HG03521 (cell line): ENCODE measurements around the gene AMFR.
A peak's percentile ranks its signal among the peaks of the same experiment; 100 is the strongest.

Experiments
- ATAC-seq: cut with Tn5 transposase; IDR thresholded peaks from one replicate; pipeline ENCODE4 v1.9.1; 2021; ENCODE audit warnings: mild to moderate bottlenecking, moderate library complexity; ENCODE audit not compliant: unreplicated experiment

Gene AMFR

DNA sequence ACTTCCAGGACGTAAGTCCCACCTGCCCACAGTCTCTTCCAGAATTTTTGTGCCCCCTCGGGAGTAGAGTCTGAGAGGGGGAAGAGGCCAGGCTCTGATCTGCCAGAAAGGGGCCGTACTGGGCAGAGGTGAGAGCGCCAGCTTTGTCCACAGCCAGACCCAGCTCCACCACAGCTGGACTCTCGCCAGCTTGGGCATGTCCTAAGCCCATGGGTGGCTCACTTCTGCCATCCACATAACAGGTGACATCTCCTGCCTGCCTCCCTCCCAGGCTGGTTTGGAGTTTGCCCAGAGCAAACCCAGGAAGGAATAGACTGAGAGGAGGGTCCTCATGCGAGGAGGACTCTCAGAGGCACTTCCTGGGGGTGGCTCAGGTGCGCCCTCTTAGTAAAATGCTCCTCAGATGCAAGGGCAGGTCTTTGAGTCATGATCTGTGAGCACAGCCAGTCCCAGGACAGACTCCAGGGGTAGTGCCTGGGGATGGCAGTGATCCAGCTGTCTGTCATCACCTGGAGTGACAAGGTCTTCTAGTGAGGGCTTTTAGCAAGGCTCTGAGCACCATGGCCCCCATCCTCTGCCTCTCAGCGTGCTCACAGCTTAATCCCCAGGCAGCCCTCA is 89.2 kb downstream of the AMFR start:
- ATAC-seq, result no peak

DNA sequence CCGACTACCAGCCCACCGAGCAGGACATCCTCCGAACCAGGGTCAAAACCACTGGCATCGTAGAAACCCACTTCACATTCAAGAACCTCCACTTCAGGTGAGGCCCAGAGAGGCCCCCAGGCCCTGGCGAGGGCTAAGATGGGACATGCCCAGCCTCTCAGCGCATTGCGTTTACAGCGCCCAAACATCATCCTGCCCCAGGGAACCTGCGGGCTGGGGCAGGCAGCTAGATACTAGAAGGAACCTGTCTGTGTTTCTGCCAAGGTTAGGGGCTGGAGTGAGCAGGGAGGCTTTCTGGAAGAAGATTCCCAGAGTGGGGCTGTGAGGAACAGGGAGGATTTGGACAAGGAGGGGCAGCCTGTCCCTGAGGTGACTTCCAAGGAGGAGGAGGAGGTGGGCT is 90.6 kb downstream of the AMFR start:
- ATAC-seq, result no peak

DNA sequence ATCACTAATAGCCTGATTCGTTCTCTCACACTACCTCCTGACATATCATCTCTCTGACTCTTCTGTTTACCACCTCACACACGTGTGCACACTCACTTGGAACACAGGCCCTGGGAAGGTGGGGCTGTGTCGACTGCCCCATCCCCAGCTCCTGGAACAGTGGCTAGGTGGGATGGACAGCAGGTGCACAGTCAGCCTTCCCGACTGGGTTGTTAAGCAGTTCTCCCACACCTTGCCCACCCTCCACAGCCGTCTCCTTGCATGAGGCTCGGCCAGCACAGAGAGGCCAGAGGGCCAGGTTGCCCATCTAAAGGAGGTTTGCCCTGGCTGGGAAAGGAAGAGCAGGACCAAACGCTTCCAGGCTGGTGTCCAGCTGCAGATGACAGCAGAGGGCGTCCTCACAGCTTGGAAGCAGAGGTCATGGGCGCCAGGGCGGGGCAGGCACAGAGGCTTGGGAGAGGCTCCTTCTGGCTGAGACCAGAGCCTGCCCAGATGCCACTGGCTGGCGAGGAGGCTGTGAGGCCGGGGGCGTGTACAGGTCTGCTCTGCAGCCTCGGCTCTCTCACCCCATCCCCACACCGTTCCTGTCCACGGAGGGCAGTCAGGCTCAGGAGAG is 92.8 kb downstream of the AMFR start:
- no peak for ATAC-seq

- ATAC-seq, result no peak
These were observed 93.4 kb downstream of the AMFR start for GRCh38 chr16:56331915-56332314.

DNA sequence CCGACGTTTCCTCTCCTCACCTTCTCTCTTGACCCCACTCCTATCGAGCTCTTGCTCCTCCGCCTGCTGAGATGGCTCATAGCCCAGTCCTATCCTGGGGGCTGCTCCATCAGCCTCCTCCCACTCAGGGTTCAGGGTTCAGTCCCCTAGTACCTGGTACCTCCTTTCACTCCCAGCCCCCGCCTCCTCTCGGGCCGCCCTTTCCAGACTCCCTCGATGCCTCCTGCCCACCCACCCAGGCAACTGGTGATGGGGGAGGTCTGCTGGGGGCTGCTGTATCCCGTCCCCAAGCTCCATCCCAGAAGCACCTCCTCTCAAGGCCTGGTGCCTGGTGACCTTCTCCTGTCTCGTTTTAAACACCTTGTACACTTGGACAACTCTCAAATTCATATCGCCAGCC is 93.9 kb downstream of the AMFR start:
- ATAC-seq, result no peak

- no peak for ATAC-seq
These were observed 94.9 kb downstream of the AMFR start for GRCh38 chr16:56330476-56330875.

DNA sequence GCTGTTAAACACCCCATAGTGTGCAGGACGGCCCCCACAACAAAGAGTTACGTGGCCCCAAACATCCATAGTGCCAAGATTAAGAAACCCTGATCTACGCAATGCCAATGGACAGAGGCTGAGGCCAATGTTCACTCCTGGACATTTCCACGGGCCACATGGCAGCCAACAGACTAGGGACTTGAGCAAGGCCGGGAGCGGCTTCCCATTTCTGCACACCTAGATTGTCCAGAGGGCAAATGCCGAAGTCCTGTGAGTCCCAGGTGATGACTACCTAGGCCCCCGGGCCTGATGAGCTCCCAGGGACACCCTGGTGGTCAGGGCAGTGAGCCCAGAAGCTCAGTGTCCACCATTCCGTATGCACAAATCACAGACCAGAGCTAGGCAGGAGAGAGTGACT is 95.5 kb downstream of the AMFR start:
- ATAC-seq, result no peak

DNA sequence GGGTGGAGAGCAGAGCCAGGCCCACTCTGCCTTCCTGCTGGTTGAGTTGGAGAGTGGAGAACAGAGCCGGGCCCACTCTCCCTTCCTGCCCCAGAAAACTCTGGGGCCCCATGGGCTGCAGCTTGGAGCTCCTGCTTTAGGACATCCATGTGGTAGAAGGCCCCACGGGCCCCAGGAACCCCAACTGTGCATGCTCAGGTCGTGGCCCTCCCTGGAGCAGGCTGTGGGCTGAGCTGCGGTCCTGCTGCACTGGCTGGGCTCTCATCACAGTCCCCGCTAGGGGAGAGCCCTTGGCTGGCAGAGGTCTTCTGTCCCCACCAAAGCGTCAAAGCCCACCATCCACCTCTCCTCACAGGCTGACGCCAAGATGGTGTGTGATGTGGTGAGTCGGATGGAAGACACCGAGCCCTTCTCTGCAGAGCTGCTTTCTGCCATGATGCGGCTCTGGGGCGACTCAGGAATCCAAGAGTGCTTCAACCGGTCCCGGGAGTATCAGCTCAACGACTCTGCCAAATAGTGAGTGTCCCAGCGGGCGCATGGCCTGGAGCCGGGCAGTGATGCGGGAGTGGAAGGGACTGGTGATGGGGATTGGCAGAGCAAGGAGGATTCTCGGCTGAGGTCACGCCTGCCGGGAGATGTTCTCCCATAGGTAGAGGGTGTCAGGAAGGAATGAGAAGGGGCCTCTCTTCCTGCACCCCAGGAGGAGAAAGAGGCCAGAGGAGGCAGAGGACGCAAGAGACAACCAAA is 96.9 kb downstream of the AMFR start:
- no peak for ATAC-seq

DNA sequence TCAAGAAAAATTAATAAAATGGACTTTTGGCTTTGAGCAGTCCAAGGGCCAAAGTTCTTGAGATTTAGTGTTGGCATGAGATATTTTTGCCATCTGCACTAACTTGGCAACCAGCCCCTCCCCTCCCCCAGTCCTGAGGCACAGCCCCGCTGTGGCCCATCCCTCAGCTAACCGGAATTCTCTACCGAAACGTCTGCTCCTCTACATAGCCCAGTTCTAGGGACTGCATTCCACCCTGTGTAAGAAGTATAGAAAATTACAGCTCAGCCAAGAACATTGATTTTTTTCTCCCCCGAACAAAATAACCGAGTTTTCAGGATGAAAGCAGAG is 97.5 kb downstream of the AMFR start:
- no peak for ATAC-seq

GRCh38 chr16:56327071-56327928 is 98.0 kb downstream of the AMFR start:
- no peak for ATAC-seq

- ATAC-seq, result no peak
These were observed 99.4 kb downstream of the AMFR start for GRCh38 chr16:56325956-56326355.

DNA sequence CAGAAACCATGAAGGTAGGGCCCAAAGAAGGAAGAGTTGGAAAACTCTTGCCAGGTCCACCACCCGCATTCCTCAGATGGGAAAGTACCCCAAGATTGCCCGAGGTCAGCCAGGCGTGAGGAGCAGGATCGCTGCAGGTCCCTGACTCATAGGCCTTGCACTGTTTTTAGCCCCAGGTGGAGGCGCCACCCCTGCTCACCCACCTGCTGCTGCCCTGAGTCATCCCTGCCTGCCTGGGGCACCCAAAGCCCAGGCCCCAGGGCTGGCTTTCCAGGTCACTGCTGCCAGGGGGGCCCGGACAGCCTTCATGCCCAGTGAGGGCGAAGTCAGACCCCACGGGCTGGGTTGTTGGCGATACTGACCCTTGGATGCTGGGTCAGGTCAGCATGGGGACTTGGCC is 100.9 kb downstream of the AMFR start:
- ATAC-seq, result no peak

GRCh38 chr16:56321571-56321970 is 103.8 kb downstream of the AMFR start:
- no peak for ATAC-seq

DNA sequence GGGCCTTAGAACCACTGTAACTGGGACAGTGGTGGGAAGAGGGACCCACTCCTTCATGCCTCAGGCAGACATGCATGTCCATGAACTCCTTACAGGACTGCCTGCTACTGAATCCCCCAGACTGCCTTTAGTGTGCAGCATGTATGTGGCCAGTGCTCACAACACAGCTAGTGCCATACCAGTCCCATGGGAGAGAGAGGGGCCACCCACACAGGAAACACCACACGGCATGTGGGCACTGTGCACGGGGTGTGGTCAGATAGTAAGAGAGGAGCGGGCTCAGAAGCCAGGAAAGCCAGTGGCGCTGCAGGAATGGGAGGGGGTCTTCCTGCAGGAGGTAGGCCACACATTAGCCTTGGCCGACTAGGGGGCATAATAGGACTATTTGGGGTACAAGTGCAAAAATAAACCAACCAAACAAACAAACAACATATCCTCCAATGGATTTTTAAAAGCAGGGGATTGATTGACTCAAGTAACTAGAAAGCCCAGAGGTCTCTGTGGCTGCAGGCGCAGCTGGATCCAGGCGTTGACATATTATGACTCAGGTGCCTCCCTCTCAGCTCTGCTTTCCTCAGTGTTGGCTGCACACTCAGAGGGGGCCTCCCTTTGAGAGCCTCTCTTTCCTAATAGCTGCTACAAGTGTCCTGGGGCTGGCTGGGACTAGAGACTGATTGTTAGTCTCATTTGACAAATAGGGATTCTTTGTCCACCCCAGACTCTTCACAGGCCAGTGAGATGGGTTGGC is 104.4 kb downstream of the AMFR start:
- ATAC-seq, result no peak

- ATAC-seq, result no peak
These were observed 105.3 kb downstream of the AMFR start for GRCh38 chr16:56320056-56320455.

DNA sequence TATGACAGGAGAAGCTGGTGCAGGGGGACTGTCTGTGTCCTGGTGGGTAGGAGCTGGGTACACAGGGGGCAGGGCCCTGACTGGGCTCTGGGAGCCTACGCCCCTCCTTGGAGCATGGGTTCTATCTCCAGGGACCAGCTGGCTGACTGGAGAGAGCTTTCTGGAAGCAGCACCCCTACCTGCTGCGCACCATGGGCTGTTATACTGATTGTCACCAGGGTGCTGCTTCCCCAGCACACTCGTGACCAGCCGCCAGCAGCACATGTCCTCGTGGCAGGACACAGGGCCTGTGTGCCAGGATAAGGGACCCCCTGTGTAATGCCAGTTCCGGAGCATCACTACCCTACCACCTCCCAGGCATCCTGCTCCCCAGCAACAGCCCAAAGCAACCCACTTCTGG is 106.0 kb downstream of the AMFR start:
- ATAC-seq, result no peak

DNA sequence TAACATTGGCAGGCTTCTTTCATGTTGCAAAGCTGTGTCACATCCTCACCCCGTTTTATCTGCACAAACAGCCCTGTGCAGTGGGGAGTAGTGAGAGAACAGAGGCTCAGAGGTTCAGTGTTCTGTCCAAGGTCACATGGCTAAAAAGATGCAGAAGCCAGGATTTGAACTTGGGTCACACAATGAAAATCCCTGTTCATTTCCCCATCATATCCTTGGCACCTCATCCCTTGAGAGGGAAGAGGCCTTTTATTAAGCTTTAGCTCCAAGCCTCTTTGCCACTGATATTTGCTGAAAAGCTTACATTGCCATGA is 106.6 kb downstream of the AMFR start:
- no peak for ATAC-seq

GRCh38 chr16:56317998-56318826 is 107.1 kb downstream of the AMFR start:
- peak; percentile 82 for ATAC-seq

- ATAC-seq, result no peak
These were observed 108.8 kb downstream of the AMFR start for GRCh38 chr16:56316545-56316944.

GRCh38 chr16:56315955-56316354 is 109.4 kb downstream of the AMFR start:
- no peak for ATAC-seq
